HG03135 (cell line): ENCODE data around the gene MAGI3.

Source experiments
- ATAC-seq: cut with Tn5 transposase; IDR thresholded peaks from one replicate; pipeline ENCODE4 v1.9.1; 2021; ENCODE audit warnings: mild to moderate bottlenecking, moderate library complexity; ENCODE audit not compliant: unreplicated experiment

MAGI3 gene

GRCh38 chr1:113641396-113641795 lies 251.1 kb downstream of the MAGI3 start:
- ATAC-seq, result no peak

GRCh38 chr1:113647164-113647563 lies 256.8 kb downstream of the MAGI3 start:
- no peak for ATAC-seq

- ATAC-seq, result no peak
Measured at GRCh38 chr1:113648478-113648877, 258.2 kb downstream of the MAGI3 start.

GRCh38 chr1:113652771-113653170 lies 262.5 kb downstream of the MAGI3 start:
- ATAC-seq, result no peak

GRCh38 chr1:113653741-113654140 lies 263.4 kb downstream of the MAGI3 start:
- ATAC-seq, result no peak

GRCh38 chr1:113654883-113655282 lies 264.6 kb downstream of the MAGI3 start:
- no peak for ATAC-seq

GRCh38 chr1:113657126-113657525 lies 266.8 kb downstream of the MAGI3 start:
- no peak for ATAC-seq

- no peak for ATAC-seq
Measured at GRCh38 chr1:113657556-113658063, 267.3 kb downstream of the MAGI3 start.

- ATAC-seq, result no peak
Measured at GRCh38 chr1:113659035-113659434, 268.7 kb downstream of the MAGI3 start.

- no peak for ATAC-seq
Measured at GRCh38 chr1:113659556-113659955, 269.2 kb downstream of the MAGI3 start.

- ATAC-seq, result no peak
Measured at GRCh38 chr1:113660088-113660487, 269.8 kb downstream of the MAGI3 start.

- no peak for ATAC-seq
Measured at GRCh38 chr1:113662101-113662500, 271.8 kb downstream of the MAGI3 start.

GRCh38 chr1:113663165-113663951 lies 273.0 kb downstream of the MAGI3 start:
- no peak for ATAC-seq

- ATAC-seq, result no peak
Measured at GRCh38 chr1:113665071-113665470, 274.8 kb downstream of the MAGI3 start.

GRCh38 chr1:113666126-113666525 lies 275.8 kb downstream of the MAGI3 start:
- no peak for ATAC-seq

GRCh38 chr1:113669988-113670387 lies 279.7 kb downstream of the MAGI3 start:
- no peak for ATAC-seq

GRCh38 chr1:113670650-113671049 lies 280.3 kb downstream of the MAGI3 start:
- no peak for ATAC-seq

GRCh38 chr1:113672491-113672890 lies 282.2 kb downstream of the MAGI3 start:
- no peak for ATAC-seq

GRCh38 chr1:113674591-113674990 lies 284.3 kb downstream of the MAGI3 start:
- ATAC-seq, result no peak

- no peak for ATAC-seq
Measured at GRCh38 chr1:113675302-113675701, 285.0 kb downstream of the MAGI3 start.

GRCh38 chr1:113676524-113676923 lies 286.2 kb downstream of the MAGI3 start:
- ATAC-seq, result no peak

- ATAC-seq, result no peak
Measured at GRCh38 chr1:113677250-113678158, 287.2 kb downstream of the MAGI3 start.
